Stomach (tissue), 4 donors: ENCODE data around the gene CREG1.

Source experiments
- CTCF ChIP-seq, 7 experiments: fragments of 450-650 bp in 4 of 7; fragments of 200-600 bp in 3 of 7; sonication (generic) in 3 of 7; IDR thresholded peaks; one replicate each; pipeline ENCODE4 v1.5.1; 2016 to 2019; ENCODE audit warnings: antibody characterized with exemption in 7 of 7, control low read depth in 2 of 7, mild to moderate bottlenecking in 1 of 7
- POLR2A ChIP-seq, 4 donors: fragments of 450-650 bp; IDR thresholded peaks; one replicate each; pipeline ENCODE4 v1.6.1; 2016; ENCODE audit warnings: antibody characterized with exemption in 4 of 4, control low read depth in 2 of 4, mild to moderate bottlenecking in 1 of 4, moderate library complexity in 1 of 4
- POLR2AphosphoS5 ChIP-seq, 3 donors: sonication (generic); formaldehyde crosslinking; IDR thresholded peaks; one replicate each; pipeline ENCODE4 v1.6.1; 2016; ENCODE audit warnings: antibody characterized with exemption in 3 of 3

- no peak for TF ChIP-seq POLR2A (IDR thresholded peaks at IDR 0.05)
- no peak for TF ChIP-seq CTCF (IDR thresholded peaks at IDR 0.05)
- TF ChIP-seq POLR2AphosphoS5 (IDR thresholded peaks at IDR 0.05), result no peak
These were observed 56.6 kb downstream of the CREG1 start for GRCh38 chr1:167496797-167497619.
